ENCODE data around the gene CABCOCO1. TPM values are rescaled to one million over a fixed set of nuclear protein-coding genes. Genes with fewer than 3 reads are reported as not detected.

The CABCOCO1 gene
- total and polyA plus RNA-seq, 9 of the 15 experiments (the other 6 are each of a cell fraction or from before 2014, with no cell fraction given): 0.04 TPM; not detected in 8

GRCh38 chr10:61765176-61766087, 102.7 kb downstream of the CABCOCO1 start (continued):
- TF ChIP-seq ZNF512 (tag; IDR thresholded peaks at IDR 0.05): no peak
- TF ChIP-seq EP300 (IDR thresholded peaks at IDR 0.05; ENCODE audit: low read length): peak; percentile 100
- TF ChIP-seq YY1 (IDR thresholded peaks at IDR 0.05; ENCODE audit: borderline replicate concordance in 1 of 3, control insufficient read depth in 1 of 3, extremely low read depth in 1 of 3, insufficient read depth in 3 of 3, insufficient read length in 1 of 3, insufficient replicate concordance in 2 of 3, low read depth in 1 of 3, low read length in 2 of 3): peak in 1 of 3 experiments; percentile 69
- no peak for TF ChIP-seq BRD4 (IDR thresholded peaks at IDR 0.05)
- no peak for TF ChIP-seq CBX2 (IDR thresholded peaks at IDR 0.05; ENCODE audit: insufficient read depth, low read length, poor library complexity, severe bottlenecking)
- peak; percentile 99 for TF ChIP-seq BCOR (IDR thresholded peaks at IDR 0.05)
- TF ChIP-seq ZNF609 (CRISPR knock-in tag; IDR thresholded peaks at IDR 0.05; ENCODE audit: borderline replicate concordance): peak; percentile 99
- peak; percentile 72 for TF ChIP-seq MAFF (IDR thresholded peaks at IDR 0.05; ENCODE audit: low read length)
- peak; percentile 50; the same call in 1 of the 2 replicates for TF ChIP-seq HIVEP1 (CRISPR knock-in tag; IDR thresholded peaks at IDR 0.05)
- TF ChIP-seq NFYB (IDR thresholded peaks at IDR 0.05; ENCODE audit: extremely low read depth, insufficient read length): no peak
- TF ChIP-seq ZC3H11A (IDR thresholded peaks at IDR 0.05; ENCODE audit: low read depth, low read length): peak; percentile 94
- peak; percentile 90 for TF ChIP-seq JUN (IDR thresholded peaks at IDR 0.05; ENCODE audit: borderline replicate concordance, low read depth, low read length)
- no peak for TF ChIP-seq JUN (CRISPR knock-in tag; IDR thresholded peaks at IDR 0.05; ENCODE audit: borderline replicate concordance)
- TF ChIP-seq HES1 (IDR thresholded peaks at IDR 0.05; ENCODE audit: low read depth): peak; percentile 99
- peak; percentile 95 for TF ChIP-seq ATF7 (IDR thresholded peaks at IDR 0.05)
- TF ChIP-seq HDAC3 (IDR thresholded peaks at IDR 0.05; ENCODE audit: borderline replicate concordance, partially characterized antibody): peak; percentile 100
- TF ChIP-seq CREM (IDR thresholded peaks at IDR 0.05; ENCODE audit: low read depth): peak; percentile 94

Measured in K562 (cell line).